Prostate gland (tissue), 2 donors: ENCODE data around the gene PDGFA. TPM values are rescaled to one million over a fixed set of nuclear protein-coding genes. Genes with fewer than 3 reads are reported as not detected.
A peak's percentile ranks its signal among the peaks of the same experiment; 100 is the strongest.

Experiments used
- DNase-seq: peaks from one replicate; pipeline ENCODE4 v3.0.0-alpha.2; 2019; ENCODE audit warnings: low spot score
- H3K27ac ChIP-seq, 2 donors: fragments of 200-600 bp; sonication (generic); 2 replicates each; pipeline ENCODE4 v1.5.1; 2017 to 2019
- H3K27me3 ChIP-seq: fragments of 200-600 bp; sonication (generic); replicated peaks from 2 replicates; pipeline ENCODE4 v1.5.1; 2019; ENCODE audit not compliant: insufficient read depth
- H3K36me3 ChIP-seq, 2 donors: fragments of 200-600 bp; sonication (generic); 1 replicate in 1 of 2; 2 replicates in 1 of 2; pipeline versions ENCODE4 v1.5.1 to v1.8.1; 2017 to 2019
- H3K4me1 ChIP-seq: fragments of 200-600 bp; sonication (generic); replicated peaks from 2 replicates; pipeline ENCODE4 v1.5.1; 2019
- H3K4me3 ChIP-seq, 2 donors: fragments of 200-600 bp; sonication (generic); 2 replicates each; pipeline ENCODE4 v1.5.1; 2017 to 2019
- H3K9me3 ChIP-seq: fragments of 200-600 bp; sonication (generic); 2 replicates; pipeline ENCODE4 v1.5.1; 2017
- CTCF ChIP-seq, 4 experiments: fragments of 200-600 bp in 2 of 4; fragments of 450-650 bp in 2 of 4; sonication (generic) in 2 of 4; IDR thresholded peaks; 1 replicate in 3 of 4; 2 replicates in 1 of 4; pipeline ENCODE4 v1.5.1; 2016 to 2019; ENCODE audit warnings: antibody characterized with exemption in 4 of 4, mild to moderate bottlenecking in 2 of 4, moderate library complexity in 2 of 4
- POLR2A ChIP-seq: fragments of 450-650 bp; IDR thresholded peaks from one replicate; pipeline ENCODE4 v1.6.1; 2016; ENCODE audit warnings: antibody characterized with exemption, mild to moderate bottlenecking
- POLR2AphosphoS5 ChIP-seq: sonication (generic); formaldehyde crosslinking; IDR thresholded peaks from one replicate; pipeline ENCODE4 v1.6.1; 2017; ENCODE audit warnings: antibody characterized with exemption
- WGBS: methylation state at CpG from one replicate; pipeline ENCODE4 v1.1.5; 2018; 5-methylcytosine and 5-hydroxymethylcytosine counted together
- intact Hi-C: fragments of 100-400 bp; cut with DNase I; formaldehyde crosslinking; loops from one replicate; pipeline ENCODE4 v1.14.2; 2022
- total RNA-seq, 2 donors: library from RNA; depleted of rRNA; stranded (reverse); fragments of >200 nt; gene quantifications; one replicate each; pipeline ENCODE4 v1.1.0, GENCODE V29; 2016

PDGFA gene
- 10 to 100 TPM; 40.4 to 75.0 TPM for total RNA-seq

GRCh38 chr7:519484-520390, at the start of gene PDGFA:
PDGFA (minus strand) TSS chr7:519846; CDS start chr7:519001, 845 bp downstream.
- 0% methylated on average over 28 of the region's 132 CpGs for WGBS
- Histone ChIP-seq H3K9me3 (no peaks in the 10 kb centered on the region), H3K36me3 (no peaks in the 10 kb centered on the region), H3K27ac (peak within 1 kb of the TSS; percentile 86 to 90), H3K27me3 (no peaks in the 10 kb centered on the region), H3K4me3 (peak within 1 kb of the TSS; percentile 74 to 86), H3K4me1 (peaks cover 24% of the 10 kb centered on the region)
- TF ChIP-seq POLR2AphosphoS5 (no peak), CTCF (IDR thresholded peaks at IDR 0.05) (peak in 2 of 4 experiments; percentile 52 to 53)
- intact Hi-C loops: loop anchor here (5.0 to 10.0 kb wide), 2 partner anchors 253 to 325 kb away; no protein-coding TSS in a partner anchor
- no peak for DNase-seq

- Histone ChIP-seq H3K27ac (no peak overlapping the region), H3K9me3 (no peaks in the 10 kb centered on the region), H3K4me1 (no peaks in the 10 kb centered on the region), H3K27me3 (no peaks in the 10 kb centered on the region), H3K4me3 (no peak overlapping the region), H3K36me3 (no peaks in the 10 kb centered on the region)
- no peak for DNase-seq
- WGBS: 85% methylated on average over 33 of the region's 33 CpGs
- intact Hi-C loops: no loop called here
- TF ChIP-seq POLR2AphosphoS5 (no peak), CTCF (IDR thresholded peaks at IDR 0.05) (no peak), POLR2A (no peak)
Measured at GRCh38 chr7:568031-568951, 48.6 kb upstream of the PDGFA start.

- H3K27me3 ChIP-seq: no peaks in the 10 kb centered on the region
- H3K4me1 ChIP-seq: no peaks in the 10 kb centered on the region
- H3K27ac ChIP-seq: no peak overlapping the region
- no peak overlapping the region for H3K4me3 ChIP-seq
- no peak for DNase-seq
- no peaks in the 10 kb centered on the region for H3K36me3 ChIP-seq
- no peak for TF ChIP-seq POLR2A
- no peak for TF ChIP-seq POLR2AphosphoS5
- no peak for TF ChIP-seq CTCF (IDR thresholded peaks at IDR 0.05)
- intact Hi-C loops: no loop called here
- H3K9me3 ChIP-seq: no peaks in the 10 kb centered on the region
- 98% methylated on average over 2 of the region's 3 CpGs for WGBS
Measured at GRCh38 chr7:567305-567883, 47.7 kb upstream of the PDGFA start.

GRCh38 chr7:566100-566499, 46.5 kb upstream of the PDGFA start:
- Histone ChIP-seq H3K4me1 (no peaks in the 10 kb centered on the region), H3K4me3 (no peak overlapping the region), H3K9me3 (no peaks in the 10 kb centered on the region), H3K27ac (no peak overlapping the region), H3K36me3 (no peaks in the 10 kb centered on the region), H3K27me3 (no peaks in the 10 kb centered on the region)
- intact Hi-C loops: no loop called here
- no peak for TF ChIP-seq CTCF (IDR thresholded peaks at IDR 0.05)
- TF ChIP-seq POLR2A: no peak
- TF ChIP-seq POLR2AphosphoS5: no peak
- DNase-seq: no peak
- WGBS: 94% methylated on average over 1 of the region's 1 CpG
